OCI-LY3 (cell line): ENCODE data around the gene LRRC63.

ENCODE experiments used
- CTCF ChIP-seq: fragments of 200-600, 300-600 bp; sonication (generic); IDR thresholded peaks from 2 replicates; pipeline ENCODE4 v1.5.1; 2014; ENCODE audit warnings: antibody characterized with exemption, low read length, low read depth
- EZH2phosphoT487 ChIP-seq: fragments of 200-600 bp; shearing (Covaris generic); IDR thresholded peaks from 2 replicates; pipeline ENCODE4 v1.6.1; 2018; ENCODE audit warnings: antibody characterized with exemption, mixed run types, low read depth

- TF ChIP-seq CTCF: no peak
- TF ChIP-seq EZH2phosphoT487: no peak
Observed at GRCh38 chr13:46229251-46229650, 17.5 kb downstream of the LRRC63 start.
